Nephron progenitor cell (in vitro differentiated cells): ENCODE data around the gene GIPC1.

Experiments
- DNase-seq: peaks from one replicate; pipeline ENCODE4 v3.0.0; 2021
- H3K27ac Mint-ChIP-seq: 2 replicates; pipeline ENCODE4 v1.8.0; 2021; ENCODE audit warnings: mild to moderate bottlenecking, moderate library complexity, mixed read lengths
- H3K27me3 Mint-ChIP-seq: 2 replicates; pipeline ENCODE4 v1.8.0; 2021; ENCODE audit warnings: mild to moderate bottlenecking, low read depth, mixed read lengths; ENCODE audit not compliant: poor library complexity
- H3K36me3 Mint-ChIP-seq: 2 replicates; pipeline ENCODE4 v1.8.0; 2021; ENCODE audit warnings: low read depth, mixed read lengths
- H3K4me1 Mint-ChIP-seq: 2 replicates; pipeline ENCODE4 v1.8.0; 2021; ENCODE audit warnings: mixed read lengths
- H3K4me3 Mint-ChIP-seq: 2 replicates; pipeline ENCODE4 v1.8.0; 2021; ENCODE audit warnings: mild to moderate bottlenecking, moderate library complexity, mixed read lengths
- H3K9me3 Mint-ChIP-seq: 2 replicates; pipeline ENCODE4 v1.8.0; 2021; ENCODE audit warnings: mild to moderate bottlenecking, moderate library complexity, mixed read lengths
- CTCF ChIP-seq: fragments of 200-600 bp; sonication (generic); IDR thresholded peaks from 2 replicates; pipeline ENCODE4 v1.5.0; 2021; ENCODE audit warnings: antibody characterized with exemption

GIPC1 gene

GRCh38 chr19:14433554-14434501 lies 62.1 kb downstream of the GIPC1 start:
- no peak for DNase-seq
- Mint-ChIP-seq H3K4me1 (peaks cover 38% of the 10 kb centered on the region), H3K9me3 (no peaks in the 10 kb centered on the region), H3K4me3 (peak overlapping the region; percentile 79), H3K27me3 (peaks cover 35% of the 10 kb centered on the region), H3K36me3 (no peaks in the 10 kb centered on the region), H3K27ac (no peak overlapping the region)
- no peak for TF ChIP-seq CTCF

DNA sequence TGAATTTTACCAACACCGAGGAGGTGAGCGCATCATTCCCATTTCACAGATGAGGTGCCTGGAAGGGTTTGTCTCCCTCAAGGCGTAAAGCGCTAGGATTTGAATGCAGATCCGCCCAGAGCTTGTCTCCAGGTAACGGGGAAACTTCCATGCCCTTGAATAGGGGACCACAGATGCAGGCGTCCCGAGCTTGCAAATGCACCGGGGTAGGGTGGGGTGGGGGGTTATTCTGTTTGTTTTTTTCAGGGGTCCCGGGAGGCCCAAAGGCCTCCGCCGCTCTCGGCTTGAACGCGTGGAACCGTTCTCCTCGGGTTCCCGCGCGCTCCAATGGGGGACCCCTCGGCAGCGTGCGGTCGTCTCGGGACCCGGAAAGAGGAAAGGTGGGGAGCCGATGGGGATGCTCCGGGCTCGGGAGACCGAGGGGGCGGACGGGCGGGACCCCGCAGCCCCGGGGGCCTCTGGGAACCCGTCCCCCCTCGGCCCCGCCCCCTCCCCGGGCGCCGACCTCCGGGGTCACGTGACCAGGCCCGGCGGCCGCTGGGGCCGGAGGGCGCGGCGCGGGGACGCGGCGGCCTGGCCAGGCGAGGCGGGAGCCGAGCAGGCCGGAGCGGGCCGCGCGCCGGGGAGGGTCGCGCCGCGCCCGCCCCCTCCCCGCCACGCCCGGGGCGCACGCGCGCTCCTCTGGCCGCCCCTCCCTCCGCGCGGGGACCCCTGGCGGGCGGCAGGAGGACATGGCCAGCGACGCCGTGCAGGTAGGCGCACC lies 63.0 kb downstream of the GIPC1 start, which contains the start of gene PKN1:
Gene PKN1, plus strand, starts transcription at position 516 of the 763 bp plus-strand sequence. Its CDS starts 216 bp downstream, at position 732.
- H3K36me3 Mint-ChIP-seq, result no peaks in the 10 kb centered on the region
- TF ChIP-seq CTCF, result no peak
- DNase-seq, result peak; percentile 80
- no peak within 1 kb of the TSS for H3K27ac Mint-ChIP-seq
- H3K27me3 Mint-ChIP-seq, result peaks cover 41% of the 10 kb centered on the region
- H3K4me1 Mint-ChIP-seq, result peaks cover 30% of the 10 kb centered on the region
- H3K9me3 Mint-ChIP-seq, result no peaks in the 10 kb centered on the region
- H3K4me3 Mint-ChIP-seq, result peak within 1 kb of the TSS; percentile 85

DNA sequence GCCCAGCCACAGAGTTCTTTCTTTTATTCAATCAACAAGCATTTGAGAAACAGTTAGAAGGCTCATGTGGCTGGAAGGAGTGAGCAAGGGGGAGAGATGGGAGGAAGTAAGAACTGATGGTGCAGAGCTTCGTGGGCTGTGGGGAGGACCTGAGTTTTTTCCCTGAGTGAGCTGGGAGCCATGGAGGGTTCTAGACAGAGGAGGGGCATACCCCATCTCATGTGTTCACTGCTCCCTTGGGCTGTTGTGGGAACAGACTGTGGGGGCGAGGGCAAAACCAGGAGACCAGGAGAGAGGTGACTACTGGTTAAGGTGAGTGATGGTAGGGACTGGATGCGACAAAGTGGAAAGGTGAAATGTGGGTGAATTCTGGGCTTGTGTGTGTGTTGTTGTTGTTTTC lies 65.2 kb downstream of the GIPC1 start:
- H3K4me3 Mint-ChIP-seq, result peak overlapping the region; percentile 65
- peaks cover 31% of the 10 kb centered on the region for H3K4me1 Mint-ChIP-seq
- peak overlapping the region; percentile 20 for H3K27ac Mint-ChIP-seq

GRCh38 chr19:14428882-14429416 lies 67.0 kb downstream of the GIPC1 start:
- TF ChIP-seq CTCF, result no peak
- Mint-ChIP-seq H3K9me3 (peaks cover 4% of the 10 kb centered on the region), H3K27ac (no peak overlapping the region), H3K36me3 (no peaks in the 10 kb centered on the region), H3K4me1 (peaks cover 18% of the 10 kb centered on the region), H3K27me3 (peaks cover 48% of the 10 kb centered on the region), H3K4me3 (no peak overlapping the region)
- DNase-seq, result no peak

More for the DNA sequence above, 65.2 kb downstream of the GIPC1 start:
- Mint-ChIP-seq H3K36me3 (no peaks in the 10 kb centered on the region), H3K27me3 (peaks cover 48% of the 10 kb centered on the region), H3K9me3 (peaks cover 2% of the 10 kb centered on the region)
- DNase-seq, result no peak
- no peak for TF ChIP-seq CTCF
